ENCODE measurements around the gene MAEL. TPM values are rescaled to one million over a fixed set of nuclear protein-coding genes. Genes with fewer than 3 reads are reported as not detected.

MAEL gene
- total RNA-seq, 2 donors from 2014 or later = 0.32 to 32.7 TPM

DNA sequence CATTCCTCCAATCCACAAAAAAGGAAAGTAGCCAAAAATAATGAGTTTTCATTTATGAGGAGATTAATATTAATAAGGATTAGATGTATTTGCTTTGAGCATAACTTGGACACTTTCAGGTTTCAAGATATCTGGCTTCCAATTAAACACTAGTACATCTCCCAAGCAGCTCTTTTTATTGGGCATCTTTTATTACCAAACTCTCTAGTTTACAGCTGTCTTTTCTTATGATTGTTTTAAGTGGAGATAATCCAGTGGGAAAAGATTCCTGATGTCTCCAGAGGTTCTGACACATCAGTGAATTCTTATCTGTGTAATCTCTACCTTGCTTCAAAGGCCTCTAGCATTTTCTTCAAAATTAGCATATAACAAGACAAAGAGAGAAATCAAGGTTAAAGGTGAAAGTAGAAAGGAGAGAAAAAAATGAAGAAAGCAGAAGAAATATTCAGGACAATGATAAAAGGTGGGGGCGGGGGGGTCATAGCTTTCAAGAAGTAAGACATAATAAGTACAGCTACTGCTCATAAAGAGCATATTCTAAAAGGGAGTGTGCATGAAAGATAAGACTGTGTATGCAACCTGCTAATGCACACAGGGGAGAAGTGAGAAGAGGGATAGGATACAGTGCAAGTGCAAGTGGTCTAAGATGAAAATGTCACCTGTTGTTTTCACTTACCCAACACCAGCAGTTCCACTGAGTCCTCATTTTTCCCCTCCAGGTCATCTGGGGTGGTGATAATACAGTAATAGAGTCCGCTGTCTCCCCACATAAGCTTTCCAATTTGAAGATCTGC is 32.8 kb upstream of the MAEL start:
- Histone ChIP-seq H3K4me1 (replicated peaks) (no peaks in the 10 kb centered on the region), H3K27ac (no peak overlapping the region), H3K36me3 (no peaks in the 10 kb centered on the region), H3K9me3 (no peaks in the 10 kb centered on the region), H3K27me3 (replicated peaks; ENCODE audit: insufficient read depth) (no peaks in the 10 kb centered on the region), H3K4me3 (no peak overlapping the region)
- intact Hi-C loops (cut with DNase I) = no loop called here
- no peak for TF ChIP-seq POLR2A (IDR thresholded peaks at IDR 0.05)
- TF ChIP-seq, protein P1, sequence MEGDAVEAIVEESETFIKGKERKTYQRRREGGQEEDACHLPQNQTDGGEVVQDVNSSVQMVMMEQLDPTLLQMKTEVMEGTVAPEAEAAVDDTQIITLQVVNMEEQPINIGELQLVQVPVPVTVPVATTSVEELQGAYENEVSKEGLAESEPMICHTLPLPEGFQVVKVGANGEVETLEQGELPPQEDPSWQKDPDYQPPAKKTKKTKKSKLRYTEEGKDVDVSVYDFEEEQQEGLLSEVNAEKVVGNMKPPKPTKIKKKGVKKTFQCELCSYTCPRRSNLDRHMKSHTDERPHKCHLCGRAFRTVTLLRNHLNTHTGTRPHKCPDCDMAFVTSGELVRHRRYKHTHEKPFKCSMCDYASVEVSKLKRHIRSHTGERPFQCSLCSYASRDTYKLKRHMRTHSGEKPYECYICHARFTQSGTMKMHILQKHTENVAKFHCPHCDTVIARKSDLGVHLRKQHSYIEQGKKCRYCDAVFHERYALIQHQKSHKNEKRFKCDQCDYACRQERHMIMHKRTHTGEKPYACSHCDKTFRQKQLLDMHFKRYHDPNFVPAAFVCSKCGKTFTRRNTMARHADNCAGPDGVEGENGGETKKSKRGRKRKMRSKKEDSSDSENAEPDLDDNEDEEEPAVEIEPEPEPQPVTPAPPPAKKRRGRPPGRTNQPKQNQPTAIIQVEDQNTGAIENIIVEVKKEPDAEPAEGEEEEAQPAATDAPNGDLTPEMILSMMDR (IDR thresholded peaks at IDR 0.05) = no peak
- TF ChIP-seq POLR2AphosphoS5 (IDR thresholded peaks at IDR 0.05) = no peak
- DNase-seq (ENCODE audit: low spot score) = no peak
- 76% methylated on average over 2 of the region's 2 CpGs for WGBS

DNA sequence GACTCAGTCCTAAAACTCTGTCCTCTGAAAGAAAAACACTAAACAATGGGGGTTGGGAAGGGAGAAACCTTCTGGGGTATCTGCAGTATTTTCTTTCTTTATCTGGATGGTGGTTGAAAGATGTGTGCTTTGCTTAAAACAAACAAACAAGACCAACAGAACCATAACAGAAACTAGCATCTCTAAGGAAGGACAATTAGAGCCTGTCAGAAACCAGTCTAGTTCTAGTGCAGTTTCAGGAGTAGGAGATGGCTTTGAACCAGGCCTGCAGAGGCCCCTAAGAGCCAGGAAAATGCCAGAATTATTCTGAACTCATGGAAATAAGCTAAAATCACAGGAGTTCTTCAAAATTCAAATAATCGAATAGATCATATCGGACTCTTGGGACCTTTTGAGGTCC is 32.2 kb upstream of the MAEL start:
- WGBS = 97% methylated on average over 2 of the region's 2 CpGs
- intact Hi-C loops (cut with DNase I) = no loop called here

DNA sequence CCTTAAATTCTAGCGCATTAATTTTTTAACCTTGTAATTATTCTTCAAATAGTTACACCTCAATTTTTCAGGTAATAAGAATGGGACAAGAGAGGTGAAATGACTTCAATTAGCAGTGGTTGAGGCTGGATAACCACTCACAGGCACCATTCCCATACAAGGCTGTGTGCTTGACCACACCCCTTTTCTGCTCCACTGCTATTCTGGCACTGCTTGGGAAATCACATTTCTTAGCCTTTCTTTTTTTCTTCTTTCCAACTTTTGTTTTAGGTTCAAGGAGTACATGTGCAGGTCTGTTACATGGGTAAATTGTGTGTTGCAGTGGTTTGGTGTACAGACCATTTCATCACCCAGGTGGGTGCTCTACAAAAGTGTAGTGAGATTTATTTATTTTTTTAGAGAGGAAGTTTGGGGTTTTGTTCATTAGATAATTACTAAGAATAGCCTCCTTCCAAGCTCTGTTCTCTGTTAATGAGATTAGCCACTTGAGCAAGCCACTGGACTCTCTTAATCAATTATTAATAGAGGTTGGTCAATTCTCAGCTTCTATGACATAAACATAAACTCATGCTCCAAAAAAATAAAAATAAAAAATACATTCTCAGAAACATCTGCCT is 28.1 kb upstream of the MAEL start:
- Histone ChIP-seq H3K36me3 (no peaks in the 10 kb centered on the region), H3K9me3 (no peaks in the 10 kb centered on the region), H3K27ac (no peak overlapping the region), H3K4me1 (replicated peaks) (no peaks in the 10 kb centered on the region), H3K27me3 (replicated peaks; ENCODE audit: insufficient read depth) (no peaks in the 10 kb centered on the region), H3K4me3 (no peak overlapping the region)
- 94% methylated on average over 1 of the region's 1 CpG for WGBS
- no peak for DNase-seq (ENCODE audit: low spot score)
- TF ChIP-seq POLR2A (IDR thresholded peaks at IDR 0.05) (no peak), POLR2AphosphoS5 (IDR thresholded peaks at IDR 0.05) (no peak)
- TF ChIP-seq, protein P1 (IDR thresholded peaks at IDR 0.05) = no peak
- intact Hi-C loops (cut with DNase I) = no loop called here

More for the DNA sequence above, 32.2 kb upstream of the MAEL start:
- no peak for DNase-seq (ENCODE audit: low spot score)
- Histone ChIP-seq H3K9me3 (no peaks in the 10 kb centered on the region), H3K36me3 (no peaks in the 10 kb centered on the region), H3K4me3 (no peak overlapping the region), H3K4me1 (replicated peaks) (no peaks in the 10 kb centered on the region), H3K27ac (no peak overlapping the region), H3K27me3 (replicated peaks; ENCODE audit: insufficient read depth) (no peaks in the 10 kb centered on the region)
- TF ChIP-seq, protein P1 (IDR thresholded peaks at IDR 0.05) = no peak
- TF ChIP-seq POLR2AphosphoS5 (IDR thresholded peaks at IDR 0.05) (no peak), POLR2A (IDR thresholded peaks at IDR 0.05) (no peak)

DNA sequence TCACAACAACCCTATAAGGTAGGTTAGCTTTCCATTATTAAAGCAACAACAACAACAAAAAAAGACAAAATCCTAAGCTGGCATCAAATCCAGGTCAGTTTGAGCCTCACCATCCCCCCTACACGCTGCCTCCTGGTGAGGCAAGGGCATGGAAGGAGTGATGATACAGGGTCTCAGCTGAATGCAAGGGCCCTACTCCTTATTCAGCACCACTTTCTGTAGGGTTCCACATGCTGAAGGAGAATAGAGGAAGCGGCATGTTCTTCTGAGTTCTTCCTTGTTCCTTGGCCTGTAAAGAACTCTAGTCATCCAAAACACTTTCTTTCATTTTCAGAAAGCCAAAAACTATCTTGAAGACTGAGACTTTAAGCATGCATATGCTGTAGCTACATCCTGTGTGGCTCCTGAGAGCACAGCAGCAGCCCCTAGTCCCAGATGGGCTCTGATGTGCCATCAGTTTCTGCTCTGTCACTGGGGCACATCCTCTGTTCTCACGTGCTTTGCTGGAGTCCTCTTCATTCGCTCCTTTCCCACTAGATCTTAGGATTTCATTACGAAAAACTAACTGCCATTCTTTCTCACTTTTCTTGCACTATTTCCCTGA is 19.9 kb upstream of the MAEL start:
- 92% methylated on average over 5 of the region's 5 CpGs for WGBS

More for the DNA sequence above, 19.9 kb upstream of the MAEL start:
- no peak for TF ChIP-seq POLR2AphosphoS5 (IDR thresholded peaks at IDR 0.05)
- TF ChIP-seq, protein P1 (IDR thresholded peaks at IDR 0.05) = no peak
- no peak for TF ChIP-seq POLR2A (IDR thresholded peaks at IDR 0.05)
- H3K4me1 ChIP-seq (replicated peaks) = no peaks in the 10 kb centered on the region
- no peaks in the 10 kb centered on the region for H3K36me3 ChIP-seq
- no peak overlapping the region for H3K27ac ChIP-seq
- no peaks in the 10 kb centered on the region for H3K27me3 ChIP-seq (replicated peaks; ENCODE audit: insufficient read depth)
- DNase-seq (ENCODE audit: low spot score) = no peak
- intact Hi-C loops (cut with DNase I) = no loop called here
- H3K4me3 ChIP-seq = no peak overlapping the region
- H3K9me3 ChIP-seq = no peaks in the 10 kb centered on the region

All from prostate gland (tissue), 2 donors.